Endothelial cell of umbilical vein (primary cell): ENCODE measurements around the gene SULF2. TPM values are rescaled to one million over a fixed set of nuclear protein-coding genes. Genes with fewer than 3 reads are reported as not detected.

Experiments used
- BruUV-seq: library from RNA; stranded (reverse); fragments of 400-500 nt; replicated peaks from 2 replicates; lab custom pipeline; 2021; lab: Mats Ljungman, UMichigan
- CTCF ChIA-PET: fragments of 300-600, 350-600 bp; sonication (Branson Sonifier 250); formaldehyde crosslinking; loops from one replicate; lab custom pipeline; 2021; ENCODE audit warnings: antibody characterized with exemption, inconsistent platforms; lab: Charles Lee
- POLR2A ChIA-PET: fragments of 300-600, 350-600 bp; sonication (Branson Sonifier 250); formaldehyde crosslinking; loops from one replicate; lab custom pipeline; 2021; ENCODE audit warnings: antibody characterized with exemption, inconsistent platforms; lab: Charles Lee
- DNase-seq: peaks from one replicate; pipeline ENCODE4 v3.0.0-alpha.2; 2011; ENCODE audit warnings: low read depth, low spot score
- FAIRE-seq: peaks from 2 replicates; lab custom pipeline; 2011; peaks lifted over from hg19 to GRCh38; lab: Jason Lieb, UNC
- H2AFZ ChIP-seq: 2 replicates; pipeline ENCODE4 v1.6.0; 2012; ENCODE audit warnings: low read depth, low read length, control low read depth, inconsistent platforms
- H3K27ac ChIP-seq: 2 replicates; pipeline ENCODE4 v1.5.1; 2011; ENCODE audit warnings: low read depth, mild to moderate bottlenecking, control low read depth, low read length, moderate library complexity; ENCODE audit not compliant: insufficient read depth
- H3K27me3 ChIP-seq, 2 experiments: 2 replicates each; pipeline versions ENCODE4 v1.6.0 to v1.6.1; 2011; ENCODE audit warnings: low read length in 2 of 2, mixed read lengths in 1 of 2; ENCODE audit not compliant: control insufficient read depth in 2 of 2, insufficient read depth in 2 of 2
- H3K36me3 ChIP-seq, 2 experiments: 2 replicates in 1 of 2; 3 replicates in 1 of 2; pipeline ENCODE4 v1.5.1; 2011; ENCODE audit warnings: low read length in 2 of 2, mild to moderate bottlenecking in 1 of 2, moderate library complexity in 1 of 2; ENCODE audit not compliant: control insufficient read depth in 2 of 2, insufficient read depth in 2 of 2; ENCODE audit errors: extremely low read depth in 1 of 2
- H3K4me1 ChIP-seq: 3 replicates; pipeline ENCODE4 v1.5.1; 2011; ENCODE audit warnings: mild to moderate bottlenecking, low read length; ENCODE audit not compliant: control insufficient read depth, insufficient read depth; ENCODE audit errors: extremely low read depth
- H3K4me2 ChIP-seq: 2 replicates; pipeline ENCODE4 v1.6.1; 2011; ENCODE audit warnings: low read length, control low read depth, mixed read lengths; ENCODE audit not compliant: insufficient read depth
- H3K4me3 ChIP-seq, 3 experiments: fragments of 200-600 bp in 1 of 3; sonication (generic), shearing (Covaris generic) in 1 of 3; replicated peaks in 1 of 3; 2 replicates each; pipeline ENCODE4 v1.5.1; 2011 to 2016; ENCODE audit warnings: control low read depth in 3 of 3, low read length in 3 of 3, mild to moderate bottlenecking in 2 of 3, inconsistent platforms in 1 of 3, low read depth in 1 of 3, moderate library complexity in 1 of 3; ENCODE audit not compliant: insufficient read depth in 1 of 3
- H3K79me2 ChIP-seq: 2 replicates; pipeline ENCODE4 v1.6.0; 2012; ENCODE audit warnings: low read length, inconsistent platforms; ENCODE audit not compliant: control insufficient read depth, insufficient read depth
- H3K9ac ChIP-seq: replicated peaks from 2 replicates; pipeline ENCODE3; 2011; ENCODE audit warnings: low read length, control low read depth; ENCODE audit not compliant: insufficient read depth; ENCODE audit errors: extremely low read depth
- H3K9me1 ChIP-seq: replicated peaks from 3 replicates; pipeline ENCODE4 v1.6.0; 2011; ENCODE audit warnings: mild to moderate bottlenecking, low read length; ENCODE audit not compliant: control insufficient read depth, insufficient read depth; ENCODE audit errors: extremely low read depth
- H3K9me3 ChIP-seq: replicated peaks from 2 replicates; pipeline ENCODE4 v1.5.1; 2012; ENCODE audit warnings: low read length, inconsistent platforms; ENCODE audit not compliant: control insufficient read depth, insufficient read depth
- H4K20me1 ChIP-seq: replicated peaks from 2 replicates; pipeline ENCODE3; 2011; ENCODE audit warnings: mild to moderate bottlenecking, low read length; ENCODE audit not compliant: control insufficient read depth, insufficient read depth; ENCODE audit errors: extremely low read depth
- EZH2 ChIP-seq: IDR thresholded peaks from 2 replicates; pipeline ENCODE4 v1.6.1; 2012; ENCODE audit warnings: borderline replicate concordance, low read depth, mild to moderate bottlenecking, moderate library complexity, low read length, inconsistent platforms; ENCODE audit not compliant: severe bottlenecking
- FOS ChIP-seq: IDR thresholded peaks from 2 replicates; pipeline ENCODE4 v1.6.1; 2011; ENCODE audit warnings: mild to moderate bottlenecking, low read length, moderate library complexity, borderline replicate concordance; ENCODE audit not compliant: insufficient read depth
- GATA2 ChIP-seq: IDR thresholded peaks from 2 replicates; pipeline ENCODE4 v1.7.0; 2011; ENCODE audit warnings: low read depth, mild to moderate bottlenecking, moderate library complexity, mixed read lengths, low read length; ENCODE audit not compliant: insufficient read length, insufficient read depth
- JUN ChIP-seq: IDR thresholded peaks from 2 replicates; pipeline ENCODE4 v1.6.1; 2011; ENCODE audit warnings: borderline replicate concordance, low read depth; ENCODE audit not compliant: insufficient read length, insufficient read depth
- MYC ChIP-seq: IDR thresholded peaks from one replicate; pipeline ENCODE4 v1.6.1; 2011; ENCODE audit warnings: mild to moderate bottlenecking, low read depth, low read length
- POLR2A ChIP-seq: IDR thresholded peaks from 2 replicates; pipeline ENCODE4 v1.6.1; 2012; ENCODE audit warnings: low read depth, mild to moderate bottlenecking, control low read depth, low read length
- POLR2AphosphoS5 ChIP-seq: IDR thresholded peaks from 2 replicates; pipeline ENCODE4 v1.6.1; 2012; ENCODE audit warnings: low read depth, mild to moderate bottlenecking, control low read depth, low read length, moderate library complexity; ENCODE audit not compliant: insufficient read depth
- dilution Hi-C: fragments of 300-500 bp; cut with MboI; formaldehyde crosslinking; loops from one replicate; pipeline ENCODE4 v1.15.0; 2019; ENCODE audit warnings: low sequenced_read_pairs; ENCODE audit not compliant: extremely low pct_ligation_motif_present
- intact Hi-C: fragments of 100-400 bp; cut with micrococcal nuclease; formaldehyde crosslinking; loops from one replicate; pipeline ENCODE4 v1.10.0; 2022
- polyA plus RNA-seq, 4 experiments: library from polyadenylated mRNA; depleted of rRNA in 3 of 4; stranded (reverse) in 3 of 4; unstranded in 1 of 4; fragments of >200 nt; gene quantifications; 2 replicates each; pipeline versions ENCODE4 v1.2.1 to v1.2.3, GENCODE V29; 2011 to 2012; ENCODE audit warnings: missing spikeins in 1 of 4
- total RNA-seq: library from RNA; stranded (reverse); gene quantifications from 2 replicates; pipeline ENCODE4 v1.2.3, GENCODE V29; 2021
- TF ChIP-seq, protein P1 (sequence below), 2 donors: IDR thresholded peaks; 1 replicate in 1 of 2; 2 replicates in 1 of 2; pipeline ENCODE4 v1.5.1; 2011; ENCODE audit warnings: low read length in 2 of 2, mild to moderate bottlenecking in 2 of 2, moderate library complexity in 2 of 2, control low read depth in 1 of 2, inconsistent platforms in 1 of 2, low read depth in 1 of 2; ENCODE audit not compliant: insufficient read depth in 1 of 2; ENCODE audit errors: extremely low read depth in 1 of 2
- TF ChIP-seq, protein P2 (sequence below): IDR thresholded peaks from 2 replicates; pipeline ENCODE4 v1.6.1; 2011; ENCODE audit not compliant: insufficient read depth, insufficient read length

The SULF2 gene
- total and polyA plus RNA-seq, 2 donors (not counting 3 experiments of a cell fraction or from before 2014, with no cell fraction given): 58.5 to 160 TPM

- H3K36me3 ChIP-seq: no peaks in the 10 kb centered on the region
These were observed 87.1 kb downstream of the SULF2 start for GRCh38 chr20:47698142-47698541.

More at GRCh38 chr20:47698142-47698541, 87.1 kb downstream of the SULF2 start:
- DNase-seq: no peak
- CTCF ChIA-PET: interaction anchor here (0.7 to 0.8 kb wide), 3 partner anchors 23 to 922 kb away, joined by 3 to 4 read pairs (median 3); no protein-coding TSS in a partner anchor
- BruUV-seq: no TSS peak
- POLR2A ChIA-PET: no interaction called here
- Histone ChIP-seq H3K27ac (no peak overlapping the region), H2AFZ (no peak overlapping the region), H3K9me3 (no peaks in the 10 kb centered on the region), H3K4me2 (no peak overlapping the region), H3K9me1 (no peaks in the 10 kb centered on the region), H3K79me2 (no peaks in the 10 kb centered on the region), H3K27me3 (no peaks in the 10 kb centered on the region), H3K4me1 (no peaks in the 10 kb centered on the region), H3K4me3 (no peak overlapping the region), H4K20me1 (no peaks in the 10 kb centered on the region), H3K9ac (no peak overlapping the region)
- no peak for TF ChIP-seq GATA2
- no peak for TF ChIP-seq POLR2A
- TF ChIP-seq, protein P1, sequence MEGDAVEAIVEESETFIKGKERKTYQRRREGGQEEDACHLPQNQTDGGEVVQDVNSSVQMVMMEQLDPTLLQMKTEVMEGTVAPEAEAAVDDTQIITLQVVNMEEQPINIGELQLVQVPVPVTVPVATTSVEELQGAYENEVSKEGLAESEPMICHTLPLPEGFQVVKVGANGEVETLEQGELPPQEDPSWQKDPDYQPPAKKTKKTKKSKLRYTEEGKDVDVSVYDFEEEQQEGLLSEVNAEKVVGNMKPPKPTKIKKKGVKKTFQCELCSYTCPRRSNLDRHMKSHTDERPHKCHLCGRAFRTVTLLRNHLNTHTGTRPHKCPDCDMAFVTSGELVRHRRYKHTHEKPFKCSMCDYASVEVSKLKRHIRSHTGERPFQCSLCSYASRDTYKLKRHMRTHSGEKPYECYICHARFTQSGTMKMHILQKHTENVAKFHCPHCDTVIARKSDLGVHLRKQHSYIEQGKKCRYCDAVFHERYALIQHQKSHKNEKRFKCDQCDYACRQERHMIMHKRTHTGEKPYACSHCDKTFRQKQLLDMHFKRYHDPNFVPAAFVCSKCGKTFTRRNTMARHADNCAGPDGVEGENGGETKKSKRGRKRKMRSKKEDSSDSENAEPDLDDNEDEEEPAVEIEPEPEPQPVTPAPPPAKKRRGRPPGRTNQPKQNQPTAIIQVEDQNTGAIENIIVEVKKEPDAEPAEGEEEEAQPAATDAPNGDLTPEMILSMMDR (IDR thresholded peaks at IDR 0.05; ENCODE audit: extremely low read depth in 1 of 2, insufficient read depth in 1 of 2, low read depth in 1 of 2, low read length in 2 of 2): no peak
- no peak for TF ChIP-seq FOS
- no peak for TF ChIP-seq MYC
- TF ChIP-seq, protein P2, sequence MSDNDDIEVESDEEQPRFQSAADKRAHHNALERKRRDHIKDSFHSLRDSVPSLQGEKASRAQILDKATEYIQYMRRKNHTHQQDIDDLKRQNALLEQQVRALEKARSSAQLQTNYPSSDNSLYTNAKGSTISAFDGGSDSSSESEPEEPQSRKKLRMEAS: no peak
- TF ChIP-seq JUN: no peak
- no peak for TF ChIP-seq POLR2AphosphoS5
- TF ChIP-seq EZH2: no peak
- intact Hi-C loops (no loop called here), dilution Hi-C loops (no loop called here)
- FAIRE-seq: no peak
